HepG2 (cell line): ENCODE data around the gene GABRR3. TPM values are rescaled to one million over a fixed set of nuclear protein-coding genes. Genes with fewer than 3 reads are reported as not detected.

Experiments used
- KAT7 ChIP-seq: IDR thresholded peaks from 2 replicates; pipeline ENCODE4 v1.6.1; 2018; ENCODE audit warnings: borderline replicate concordance, missing compliant biosample characterization
- MEIS2 ChIP-seq: sonication (generic); formaldehyde crosslinking; IDR thresholded peaks from 2 replicates; pipeline ENCODE4 v1.9.0; 2021; ENCODE audit warnings: mild to moderate bottlenecking, missing genetic modification reagents
- SRY ChIP-seq: sonication (generic); formaldehyde crosslinking; IDR thresholded peaks from 2 replicates; pipeline ENCODE4 v1.8.0; 2022; ENCODE audit warnings: mild to moderate bottlenecking, missing genetic modification reagents
- ZFP62 ChIP-seq: sonication (generic); formaldehyde crosslinking; IDR thresholded peaks from 2 replicates; pipeline ENCODE4 v1.4.0; 2020; ENCODE audit warnings: missing genetic modification reagents
- ZNF20 ChIP-seq: sonication (generic); formaldehyde crosslinking; IDR thresholded peaks from 2 replicates; pipeline ENCODE4 v1.4.0; 2020; ENCODE audit warnings: mild to moderate bottlenecking, moderate library complexity, missing genetic modification reagents
- ZNF264 ChIP-seq: sonication (generic); formaldehyde crosslinking; IDR thresholded peaks from 2 replicates; pipeline ENCODE4 v1.4.0; 2020; ENCODE audit warnings: missing genetic modification reagents
- ZNF557 ChIP-seq: sonication (generic); formaldehyde crosslinking; IDR thresholded peaks from 2 replicates; pipeline ENCODE4 v1.4.0; 2020; ENCODE audit warnings: missing genetic modification reagents
- ZNF569 ChIP-seq: sonication (generic); formaldehyde crosslinking; IDR thresholded peaks from 2 replicates; pipeline ENCODE4 v1.5.0; 2020; ENCODE audit warnings: mild to moderate bottlenecking, missing genetic modification reagents, moderate library complexity, borderline replicate concordance
- ZSCAN21 ChIP-seq: sonication (generic); formaldehyde crosslinking; IDR thresholded peaks from 2 replicates; pipeline ENCODE4 v1.8.0; 2022; ENCODE audit warnings: mild to moderate bottlenecking, missing genetic modification reagents, moderate library complexity, borderline replicate concordance
- polyA plus RNA-seq, 8 experiments: library from polyadenylated mRNA; depleted of rRNA in 3 of 8; stranded (reverse) in 7 of 8; unstranded in 1 of 8; fragments of >200 nt; fragmentation: Illumina TruSeq in 4 of 8; extraction: Trizol in 4 of 8; gene quantifications; 2 replicates each; pipeline versions ENCODE4 v1.2.1 to v1.2.3, GENCODE V29; 2011 to 2016; ENCODE audit warnings: low read depth in 4 of 8, missing spikeins in 1 of 8, mixed read lengths in 1 of 8; ENCODE audit not compliant: insufficient read depth in 1 of 8
- total RNA-seq, 5 experiments: library from RNA; depleted of rRNA; stranded (reverse); fragments of >200 nt; fragmentation: Illumina TruSeq; extraction: Trizol; gene quantifications; 2 replicates each; pipeline ENCODE4 v1.2.3, GENCODE V29; 2016; ENCODE audit warnings: low read depth in 1 of 5
- TF ChIP-seq, protein P1 (sequence below): sonication (generic); formaldehyde crosslinking; IDR thresholded peaks from 2 replicates; pipeline ENCODE4 v1.4.0; 2020; ENCODE audit warnings: missing genetic modification reagents, borderline replicate concordance
- TF ChIP-seq, protein P2 (sequence below): sonication (generic); formaldehyde crosslinking; IDR thresholded peaks from 2 replicates; pipeline ENCODE4 v1.4.0; 2020; ENCODE audit warnings: mild to moderate bottlenecking, missing genetic modification reagents
- TF ChIP-seq, protein P3 (sequence below): sonication (generic); formaldehyde crosslinking; IDR thresholded peaks from 2 replicates; pipeline ENCODE4 v1.5.1; 2020; ENCODE audit warnings: mild to moderate bottlenecking, moderate library complexity, missing genetic modification reagents
- TF ChIP-seq, protein P4 (sequence below): IDR thresholded peaks from 2 replicates; pipeline ENCODE4 v1.6.1; 2016; ENCODE audit warnings: mild to moderate bottlenecking
- TF ChIP-seq, protein P5 (sequence below): sonication (generic); formaldehyde crosslinking; IDR thresholded peaks from 2 replicates; pipeline ENCODE4 v1.4.0; 2020; ENCODE audit warnings: low read depth, mild to moderate bottlenecking, missing genetic modification reagents
- TF ChIP-seq, protein P6 (sequence below): sonication (generic); formaldehyde crosslinking; conservative IDR thresholded peaks from 2 replicates; pipeline ENCODE4 v1.5.0; 2020; ENCODE audit warnings: missing genetic modification reagents

Gene GABRR3
- total and polyA plus RNA-seq, 2 of the 13 experiments (the other 11 are each of a cell fraction or from before 2014, with no cell fraction given), result 0.42 to 0.83 TPM

DNA sequence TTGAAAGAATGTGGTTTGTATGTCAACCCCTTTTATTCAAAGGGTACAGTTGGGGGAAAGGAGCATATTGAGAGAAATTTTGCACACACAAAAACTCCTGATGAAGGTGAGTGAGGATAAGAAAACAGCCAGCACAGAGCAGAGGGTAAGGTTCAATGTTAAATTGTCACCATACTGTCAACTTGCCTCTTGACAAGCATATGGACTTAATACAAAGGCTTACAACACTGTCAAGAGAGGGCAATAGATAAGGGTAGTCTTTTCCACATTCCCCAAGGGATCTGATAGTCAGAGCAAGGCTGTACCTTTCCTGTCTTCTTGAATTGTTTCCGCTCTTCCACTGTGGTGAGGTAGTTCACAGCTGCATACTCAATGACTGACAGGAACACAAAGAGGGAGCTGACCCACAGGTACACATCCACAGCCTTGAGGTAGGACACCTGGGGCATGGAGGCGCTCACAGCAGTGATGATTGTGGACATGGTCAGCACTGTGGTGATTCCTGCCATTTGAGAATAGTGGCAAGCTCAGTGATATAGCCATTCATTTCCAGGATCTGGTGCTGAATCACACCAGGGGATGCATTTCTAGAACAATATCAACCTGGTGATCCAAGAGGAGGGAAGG is 42.5 kb downstream of the GABRR3 start (continued):
- TF ChIP-seq, protein P1, sequence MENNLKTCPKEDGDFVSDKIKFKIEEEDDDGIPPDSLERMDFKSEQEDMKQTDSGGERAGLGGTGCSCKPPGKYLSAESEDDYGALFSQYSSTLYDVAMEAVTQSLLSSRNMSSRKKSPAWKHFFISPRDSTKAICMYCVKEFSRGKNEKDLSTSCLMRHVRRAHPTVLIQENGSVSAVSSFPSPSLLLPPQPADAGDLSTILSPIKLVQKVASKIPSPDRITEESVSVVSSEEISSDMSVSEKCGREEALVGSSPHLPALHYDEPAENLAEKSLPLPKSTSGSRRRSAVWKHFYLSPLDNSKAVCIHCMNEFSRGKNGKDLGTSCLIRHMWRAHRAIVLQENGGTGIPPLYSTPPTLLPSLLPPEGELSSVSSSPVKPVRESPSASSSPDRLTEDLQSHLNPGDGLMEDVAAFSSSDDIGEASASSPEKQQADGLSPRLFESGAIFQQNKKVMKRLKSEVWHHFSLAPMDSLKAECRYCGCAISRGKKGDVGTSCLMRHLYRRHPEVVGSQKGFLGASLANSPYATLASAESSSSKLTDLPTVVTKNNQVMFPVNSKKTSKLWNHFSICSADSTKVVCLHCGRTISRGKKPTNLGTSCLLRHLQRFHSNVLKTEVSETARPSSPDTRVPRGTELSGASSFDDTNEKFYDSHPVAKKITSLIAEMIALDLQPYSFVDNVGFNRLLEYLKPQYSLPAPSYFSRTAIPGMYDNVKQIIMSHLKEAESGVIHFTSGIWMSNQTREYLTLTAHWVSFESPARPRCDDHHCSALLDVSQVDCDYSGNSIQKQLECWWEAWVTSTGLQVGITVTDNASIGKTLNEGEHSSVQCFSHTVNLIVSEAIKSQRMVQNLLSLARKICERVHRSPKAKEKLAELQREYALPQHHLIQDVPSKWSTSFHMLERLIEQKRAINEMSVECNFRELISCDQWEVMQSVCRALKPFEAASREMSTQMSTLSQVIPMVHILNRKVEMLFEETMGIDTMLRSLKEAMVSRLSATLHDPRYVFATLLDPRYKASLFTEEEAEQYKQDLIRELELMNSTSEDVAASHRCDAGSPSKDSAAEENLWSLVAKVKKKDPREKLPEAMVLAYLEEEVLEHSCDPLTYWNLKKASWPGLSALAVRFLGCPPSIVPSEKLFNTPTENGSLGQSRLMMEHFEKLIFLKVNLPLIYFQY, result no peak
- TF ChIP-seq, protein P2, sequence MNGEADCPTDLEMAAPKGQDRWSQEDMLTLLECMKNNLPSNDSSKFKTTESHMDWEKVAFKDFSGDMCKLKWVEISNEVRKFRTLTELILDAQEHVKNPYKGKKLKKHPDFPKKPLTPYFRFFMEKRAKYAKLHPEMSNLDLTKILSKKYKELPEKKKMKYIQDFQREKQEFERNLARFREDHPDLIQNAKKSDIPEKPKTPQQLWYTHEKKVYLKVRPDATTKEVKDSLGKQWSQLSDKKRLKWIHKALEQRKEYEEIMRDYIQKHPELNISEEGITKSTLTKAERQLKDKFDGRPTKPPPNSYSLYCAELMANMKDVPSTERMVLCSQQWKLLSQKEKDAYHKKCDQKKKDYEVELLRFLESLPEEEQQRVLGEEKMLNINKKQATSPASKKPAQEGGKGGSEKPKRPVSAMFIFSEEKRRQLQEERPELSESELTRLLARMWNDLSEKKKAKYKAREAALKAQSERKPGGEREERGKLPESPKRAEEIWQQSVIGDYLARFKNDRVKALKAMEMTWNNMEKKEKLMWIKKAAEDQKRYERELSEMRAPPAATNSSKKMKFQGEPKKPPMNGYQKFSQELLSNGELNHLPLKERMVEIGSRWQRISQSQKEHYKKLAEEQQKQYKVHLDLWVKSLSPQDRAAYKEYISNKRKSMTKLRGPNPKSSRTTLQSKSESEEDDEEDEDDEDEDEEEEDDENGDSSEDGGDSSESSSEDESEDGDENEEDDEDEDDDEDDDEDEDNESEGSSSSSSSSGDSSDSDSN (CRISPR knock-in tag), result no peak
- TF ChIP-seq ZNF264 (CRISPR knock-in tag), result 0 out of 2 replicates have a peak, but pooled peaks have one; percentile 33
- peak; percentile 72; the same call in 1 of the 2 replicates for TF ChIP-seq MEIS2 (CRISPR knock-in tag)
- no peak for TF ChIP-seq ZNF20 (CRISPR knock-in tag)
- no peak for TF ChIP-seq KAT7 (CRISPR knock-in tag)
- TF ChIP-seq, protein P3, sequence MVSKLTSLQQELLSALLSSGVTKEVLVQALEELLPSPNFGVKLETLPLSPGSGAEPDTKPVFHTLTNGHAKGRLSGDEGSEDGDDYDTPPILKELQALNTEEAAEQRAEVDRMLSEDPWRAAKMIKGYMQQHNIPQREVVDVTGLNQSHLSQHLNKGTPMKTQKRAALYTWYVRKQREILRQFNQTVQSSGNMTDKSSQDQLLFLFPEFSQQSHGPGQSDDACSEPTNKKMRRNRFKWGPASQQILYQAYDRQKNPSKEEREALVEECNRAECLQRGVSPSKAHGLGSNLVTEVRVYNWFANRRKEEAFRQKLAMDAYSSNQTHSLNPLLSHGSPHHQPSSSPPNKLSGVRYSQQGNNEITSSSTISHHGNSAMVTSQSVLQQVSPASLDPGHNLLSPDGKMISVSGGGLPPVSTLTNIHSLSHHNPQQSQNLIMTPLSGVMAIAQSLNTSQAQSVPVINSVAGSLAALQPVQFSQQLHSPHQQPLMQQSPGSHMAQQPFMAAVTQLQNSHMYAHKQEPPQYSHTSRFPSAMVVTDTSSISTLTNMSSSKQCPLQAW (CRISPR knock-in tag), result no peak
- no peak for TF ChIP-seq SRY
- no peak for TF ChIP-seq ZNF557 (CRISPR knock-in tag)
- no peak for TF ChIP-seq ZNF569
- no peak for TF ChIP-seq ZFP62 (CRISPR knock-in tag)
- TF ChIP-seq, protein P4, sequence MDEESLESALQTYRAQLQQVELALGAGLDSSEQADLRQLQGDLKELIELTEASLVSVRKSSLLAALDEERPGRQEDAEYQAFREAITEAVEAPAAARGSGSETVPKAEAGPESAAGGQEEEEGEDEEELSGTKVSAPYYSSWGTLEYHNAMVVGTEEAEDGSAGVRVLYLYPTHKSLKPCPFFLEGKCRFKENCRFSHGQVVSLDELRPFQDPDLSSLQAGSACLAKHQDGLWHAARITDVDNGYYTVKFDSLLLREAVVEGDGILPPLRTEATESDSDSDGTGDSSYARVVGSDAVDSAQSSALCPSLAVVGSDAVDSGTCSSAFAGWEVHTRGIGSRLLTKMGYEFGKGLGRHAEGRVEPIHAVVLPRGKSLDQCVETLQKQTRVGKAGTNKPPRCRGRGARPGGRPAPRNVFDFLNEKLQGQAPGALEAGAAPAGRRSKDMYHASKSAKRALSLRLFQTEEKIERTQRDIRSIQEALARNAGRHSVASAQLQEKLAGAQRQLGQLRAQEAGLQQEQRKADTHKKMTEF, result 0 out of 2 replicates have a peak, but pooled peaks have one; percentile 25
- TF ChIP-seq, protein P5, sequence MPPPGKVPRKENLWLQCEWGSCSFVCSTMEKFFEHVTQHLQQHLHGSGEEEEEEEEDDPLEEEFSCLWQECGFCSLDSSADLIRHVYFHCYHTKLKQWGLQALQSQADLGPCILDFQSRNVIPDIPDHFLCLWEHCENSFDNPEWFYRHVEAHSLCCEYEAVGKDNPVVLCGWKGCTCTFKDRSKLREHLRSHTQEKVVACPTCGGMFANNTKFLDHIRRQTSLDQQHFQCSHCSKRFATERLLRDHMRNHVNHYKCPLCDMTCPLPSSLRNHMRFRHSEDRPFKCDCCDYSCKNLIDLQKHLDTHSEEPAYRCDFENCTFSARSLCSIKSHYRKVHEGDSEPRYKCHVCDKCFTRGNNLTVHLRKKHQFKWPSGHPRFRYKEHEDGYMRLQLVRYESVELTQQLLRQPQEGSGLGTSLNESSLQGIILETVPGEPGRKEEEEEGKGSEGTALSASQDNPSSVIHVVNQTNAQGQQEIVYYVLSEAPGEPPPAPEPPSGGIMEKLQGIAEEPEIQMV (CRISPR knock-in tag), result no peak
- no peak for TF ChIP-seq ZSCAN21 (CRISPR knock-in tag)
- TF ChIP-seq, protein P6, sequence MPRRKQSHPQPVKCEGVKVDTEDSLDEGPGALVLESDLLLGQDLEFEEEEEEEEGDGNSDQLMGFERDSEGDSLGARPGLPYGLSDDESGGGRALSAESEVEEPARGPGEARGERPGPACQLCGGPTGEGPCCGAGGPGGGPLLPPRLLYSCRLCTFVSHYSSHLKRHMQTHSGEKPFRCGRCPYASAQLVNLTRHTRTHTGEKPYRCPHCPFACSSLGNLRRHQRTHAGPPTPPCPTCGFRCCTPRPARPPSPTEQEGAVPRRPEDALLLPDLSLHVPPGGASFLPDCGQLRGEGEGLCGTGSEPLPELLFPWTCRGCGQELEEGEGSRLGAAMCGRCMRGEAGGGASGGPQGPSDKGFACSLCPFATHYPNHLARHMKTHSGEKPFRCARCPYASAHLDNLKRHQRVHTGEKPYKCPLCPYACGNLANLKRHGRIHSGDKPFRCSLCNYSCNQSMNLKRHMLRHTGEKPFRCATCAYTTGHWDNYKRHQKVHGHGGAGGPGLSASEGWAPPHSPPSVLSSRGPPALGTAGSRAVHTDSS (CRISPR knock-in tag), result no peak
